ENCODE measurements around the gene IFNA13.

The IFNA13 gene

DNA sequence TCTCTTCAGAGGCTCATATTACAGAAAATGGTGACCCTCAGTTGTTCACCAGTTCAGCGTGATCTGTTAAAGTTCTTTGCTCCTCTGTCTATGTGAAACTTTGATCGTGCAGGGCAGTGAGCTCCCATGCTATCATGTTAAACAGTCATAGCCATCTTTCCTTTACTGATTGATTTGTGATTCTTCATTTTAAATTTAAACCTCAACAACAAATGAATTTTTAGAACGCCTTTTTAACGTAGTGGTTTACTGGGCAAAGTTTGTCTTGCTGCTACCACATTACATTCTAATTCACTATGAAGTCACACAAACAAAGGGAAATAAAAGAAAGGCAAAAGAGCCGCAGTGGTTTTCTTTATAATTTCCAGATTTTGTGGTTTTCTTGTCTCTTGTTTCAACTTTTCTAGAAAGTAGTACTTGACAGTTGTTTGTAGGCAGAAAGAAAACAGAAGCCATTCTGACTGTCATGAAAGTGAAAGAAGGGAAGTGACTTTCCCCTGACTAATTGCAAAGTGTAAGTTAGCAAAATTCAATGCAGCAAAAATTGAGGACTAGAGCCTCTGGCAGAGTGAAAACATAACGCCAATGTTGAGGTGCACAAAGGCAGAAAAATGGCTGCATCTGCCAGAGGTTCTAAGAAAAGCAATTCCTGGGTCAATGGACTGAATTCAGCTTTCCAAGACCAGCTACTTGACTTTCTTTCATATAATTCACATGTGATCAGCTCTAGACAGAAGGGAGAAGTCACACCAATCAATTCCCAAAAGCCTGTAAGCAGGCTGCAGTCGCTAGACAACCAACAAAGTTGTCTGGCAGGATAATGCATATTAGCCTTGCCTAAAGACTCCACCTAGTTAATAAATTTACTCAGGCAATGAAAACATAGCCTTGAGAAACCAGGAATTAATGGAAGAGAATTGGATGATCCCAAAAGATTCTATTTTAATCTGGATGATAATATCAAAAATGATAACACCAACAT is 10.1 kb downstream of the IFNA13 start:
- DNase-seq, result no peak

DNA sequence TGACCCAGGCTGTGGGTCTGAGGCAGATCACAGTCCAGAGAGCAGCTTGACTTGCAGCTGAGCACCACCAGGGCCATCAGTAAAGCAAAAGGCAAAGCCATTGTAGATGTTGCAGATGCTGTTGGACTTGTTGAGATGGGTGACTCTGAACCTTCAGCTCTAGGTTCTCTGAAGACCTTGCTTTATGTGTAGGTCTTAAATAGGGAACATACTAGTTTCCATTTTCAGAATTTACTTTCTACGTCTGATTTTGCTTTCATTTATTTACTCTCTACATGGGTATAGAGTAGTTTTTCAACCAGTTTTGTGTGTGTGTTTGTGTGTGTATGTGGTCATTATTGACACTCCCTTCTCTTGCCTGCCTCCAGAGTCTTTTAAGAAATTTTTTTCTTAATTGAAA is 17.1 kb downstream of the IFNA13 start, which contains the start of gene IFNA6:
IFNA6 (minus strand) TSS at position 101 of the 400 bp plus-strand sequence; CDS start at position 101, 0 bp downstream.
- DNase-seq, result no peak

DNA sequence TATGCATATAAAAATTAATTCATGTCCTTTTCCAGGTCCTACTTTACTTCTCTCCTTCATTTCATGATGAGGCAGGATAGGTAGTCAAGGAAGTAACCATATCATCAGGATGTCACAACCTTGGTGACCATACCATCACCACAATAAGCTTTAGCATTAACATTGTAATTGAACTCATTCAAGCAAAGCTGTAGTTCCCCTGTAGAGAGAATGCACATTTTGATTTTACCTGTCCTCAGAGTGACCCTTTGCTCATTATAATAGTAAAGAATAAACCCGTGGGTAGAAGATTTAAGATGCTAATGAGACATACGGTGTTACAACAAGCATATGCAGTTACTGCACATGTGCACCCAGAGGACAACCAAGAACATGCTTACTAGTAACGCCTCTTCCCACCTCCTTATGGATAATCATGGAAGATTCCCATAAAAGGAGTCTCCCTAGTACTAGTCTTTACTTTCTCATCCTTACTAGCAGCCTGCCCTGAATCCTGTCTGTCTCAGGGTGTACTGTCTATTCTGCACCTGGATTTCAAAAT is 19.4 kb downstream of the IFNA13 start:
- no peak for DNase-seq

DNA sequence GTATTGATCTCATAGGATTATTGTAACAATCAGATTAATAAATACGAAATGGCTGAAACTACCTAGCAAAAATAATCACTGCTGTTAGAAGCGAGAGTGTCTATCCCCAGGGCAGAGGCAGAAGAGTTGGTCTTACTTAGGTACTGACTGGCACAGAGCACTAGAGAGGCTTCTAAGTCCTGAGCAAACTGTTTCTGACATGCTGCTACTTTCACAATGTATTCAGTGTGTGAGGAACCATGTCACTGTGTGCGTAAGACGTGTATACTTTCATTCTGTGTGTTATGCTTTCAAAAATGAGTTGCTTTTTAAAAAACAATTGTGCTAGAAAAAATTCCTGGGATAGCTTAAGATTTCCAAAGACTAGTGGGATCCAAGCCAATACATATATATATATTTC is 27.1 kb downstream of the IFNA13 start:
- no peak for DNase-seq

DNA sequence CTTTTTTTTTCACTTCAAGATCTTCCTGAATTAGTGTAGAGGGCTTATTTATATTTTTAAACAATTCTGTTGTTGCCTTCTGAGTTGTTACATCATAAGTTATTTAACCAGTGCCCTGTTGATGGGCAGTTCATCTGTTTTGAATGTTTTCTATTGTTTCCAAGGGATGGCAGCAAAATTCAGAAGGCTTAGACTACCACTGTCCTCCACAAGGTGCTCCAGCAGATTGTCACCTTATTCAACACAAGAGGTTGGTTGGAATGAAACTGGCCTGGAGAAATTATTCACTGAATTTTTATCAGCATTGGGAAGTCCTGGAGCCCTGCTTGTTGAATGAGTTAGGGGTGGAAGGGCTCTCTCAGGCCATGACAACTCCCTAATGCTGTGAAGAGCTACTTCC is 31.4 kb downstream of the IFNA13 start:
- no peak for DNase-seq

DNA sequence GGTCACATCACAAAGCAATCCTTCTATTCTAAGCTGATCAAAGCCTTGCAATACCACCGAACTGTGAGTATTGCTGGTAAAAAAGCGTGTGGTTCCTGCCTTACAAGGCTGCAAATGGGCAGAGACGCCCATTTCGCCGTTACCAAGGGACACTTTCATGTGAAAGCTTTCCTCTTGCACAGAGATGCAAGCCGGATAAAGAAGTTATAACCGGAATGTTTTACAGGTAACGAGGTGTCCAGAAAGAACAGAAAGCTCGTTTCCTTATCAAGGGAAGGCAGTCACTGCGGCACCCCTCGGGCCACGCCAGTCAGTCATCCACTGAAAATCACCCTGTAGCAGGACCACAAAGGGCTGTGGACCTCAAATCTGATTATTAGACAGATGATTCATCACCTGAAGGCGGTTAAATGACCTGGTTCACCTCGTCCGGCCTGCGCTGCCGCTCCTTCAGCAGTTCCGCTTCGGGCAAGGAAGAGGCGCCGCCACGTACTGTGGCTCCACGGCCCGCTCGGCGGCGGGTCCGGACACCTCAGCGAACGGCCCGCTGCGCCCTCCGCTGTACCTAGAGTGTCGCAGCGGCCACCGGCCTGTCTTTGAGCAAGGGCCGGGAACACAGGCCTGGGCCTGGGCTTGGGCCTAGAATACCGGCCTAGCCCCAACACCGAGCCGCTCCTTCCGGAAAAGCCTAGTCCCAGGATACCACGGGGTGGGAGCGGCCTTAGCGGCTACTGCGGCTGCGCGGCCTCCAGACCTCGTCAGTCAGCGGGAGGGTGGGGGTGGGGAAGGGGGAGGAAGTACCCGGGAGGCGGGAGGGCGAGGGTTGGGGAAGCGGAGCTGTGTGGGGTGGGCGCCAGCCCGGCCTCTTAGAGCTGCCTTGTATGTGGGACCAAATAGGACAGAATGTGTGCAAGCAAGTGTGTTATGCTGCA is 32.9 kb downstream of the IFNA13 start, which contains the start of gene KLHL9:
KLHL9 (minus strand) TSS at position 704 of the 932 bp plus-strand sequence; CDS start at position 159, 545 bp downstream.
- peak; percentile 85 for DNase-seq

DNA sequence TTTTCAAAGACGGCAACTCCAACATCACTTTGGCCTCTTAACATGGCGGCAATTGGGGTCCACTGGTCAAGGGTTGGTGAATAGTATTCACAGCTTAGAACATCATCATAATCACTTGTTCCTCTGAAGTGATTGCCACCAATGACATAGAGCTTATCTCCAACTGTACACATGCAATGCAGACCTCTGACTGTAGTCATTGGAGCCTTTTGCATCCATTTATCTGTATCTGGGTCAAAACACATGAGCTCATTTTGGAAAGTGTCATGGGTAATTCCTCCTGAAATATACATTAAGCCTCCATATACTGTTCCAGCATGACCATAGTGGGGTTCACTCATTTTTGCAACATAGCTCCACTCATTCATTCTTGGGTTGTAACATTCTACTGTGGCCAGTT is 34.6 kb downstream of the IFNA13 start:
- DNase-seq, result no peak

DNA sequence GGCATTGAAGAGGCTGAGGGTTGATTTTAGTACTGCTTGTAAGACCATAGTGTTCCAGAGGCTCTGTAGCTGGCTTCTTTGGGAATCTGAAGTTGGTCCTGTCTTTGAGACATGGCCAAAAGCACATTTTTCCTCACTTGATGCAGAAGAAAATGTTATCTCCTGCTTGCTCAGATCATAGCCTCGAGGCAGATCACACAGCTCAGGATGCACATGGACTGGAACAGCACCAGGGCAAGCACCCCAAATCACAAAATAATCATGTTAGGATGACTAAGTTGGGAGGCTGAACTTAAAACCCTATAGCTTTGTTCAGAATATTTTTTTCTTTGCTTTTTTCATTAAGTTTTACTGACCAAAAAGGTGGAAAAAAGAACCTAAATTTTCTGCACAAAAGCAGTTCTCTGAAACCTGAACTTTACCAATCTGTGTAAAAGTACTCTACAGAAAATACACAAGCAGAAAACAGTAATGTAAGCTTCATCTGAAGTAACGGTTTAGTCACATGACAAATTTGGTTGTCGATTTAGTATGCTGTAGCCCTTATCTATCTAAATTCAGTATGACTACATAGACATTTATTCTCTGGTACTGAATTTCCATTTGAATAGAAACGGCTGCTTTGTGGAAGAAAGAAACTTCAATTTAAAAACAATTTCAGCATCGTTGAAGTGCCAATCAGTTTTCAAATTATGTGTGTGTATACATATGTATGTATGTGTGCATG is 36.0 kb downstream of the IFNA13 start:
- DNase-seq, result no peak

DNA sequence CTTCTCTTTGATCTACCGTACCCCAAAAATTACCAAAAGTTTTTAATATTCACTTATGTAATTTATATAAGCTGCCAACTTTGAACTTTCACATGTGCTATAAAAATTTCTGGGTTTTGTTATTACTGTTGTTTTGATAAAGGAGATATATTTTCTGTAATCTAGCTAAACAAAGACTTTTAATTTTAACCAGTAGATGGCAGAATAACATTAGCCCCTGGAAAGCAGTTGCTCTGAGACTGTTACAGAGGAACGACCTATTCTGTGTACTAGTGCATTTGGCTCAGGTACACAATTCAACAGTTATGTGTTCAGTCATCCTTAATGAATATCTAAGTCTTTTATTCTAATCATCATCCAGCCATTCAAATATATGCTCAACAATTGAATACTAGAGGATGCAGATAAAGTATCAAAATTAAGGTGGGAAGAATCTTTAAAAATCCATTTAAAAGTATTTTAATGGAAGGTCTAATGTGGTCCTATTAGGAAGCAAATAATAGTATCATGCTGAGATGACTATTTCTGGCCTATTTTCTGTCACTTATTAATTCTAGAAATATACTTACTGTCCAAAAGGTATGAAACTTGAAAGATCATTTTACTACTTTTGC is 41.2 kb downstream of the IFNA13 start:
- DNase-seq, result no peak

DNA sequence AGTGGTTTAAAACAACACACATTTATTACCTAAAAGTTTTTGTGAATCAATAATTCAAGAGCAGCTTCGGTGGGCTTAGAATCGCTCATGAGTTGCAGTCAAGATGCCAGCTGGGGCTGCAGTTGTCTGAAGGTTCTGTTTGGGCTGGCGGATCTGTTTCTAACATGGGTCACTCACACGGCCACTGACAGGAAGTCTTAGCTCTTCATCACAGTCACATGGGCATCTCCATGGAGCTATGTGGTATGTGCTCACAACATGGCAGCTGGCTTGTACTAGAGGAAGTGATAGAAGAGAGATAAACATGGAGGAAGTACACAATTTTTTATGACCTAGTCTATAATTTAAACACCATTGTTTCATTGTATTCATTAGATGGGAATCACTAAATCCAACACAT is 43.8 kb downstream of the IFNA13 start:
- no peak for DNase-seq

DNA sequence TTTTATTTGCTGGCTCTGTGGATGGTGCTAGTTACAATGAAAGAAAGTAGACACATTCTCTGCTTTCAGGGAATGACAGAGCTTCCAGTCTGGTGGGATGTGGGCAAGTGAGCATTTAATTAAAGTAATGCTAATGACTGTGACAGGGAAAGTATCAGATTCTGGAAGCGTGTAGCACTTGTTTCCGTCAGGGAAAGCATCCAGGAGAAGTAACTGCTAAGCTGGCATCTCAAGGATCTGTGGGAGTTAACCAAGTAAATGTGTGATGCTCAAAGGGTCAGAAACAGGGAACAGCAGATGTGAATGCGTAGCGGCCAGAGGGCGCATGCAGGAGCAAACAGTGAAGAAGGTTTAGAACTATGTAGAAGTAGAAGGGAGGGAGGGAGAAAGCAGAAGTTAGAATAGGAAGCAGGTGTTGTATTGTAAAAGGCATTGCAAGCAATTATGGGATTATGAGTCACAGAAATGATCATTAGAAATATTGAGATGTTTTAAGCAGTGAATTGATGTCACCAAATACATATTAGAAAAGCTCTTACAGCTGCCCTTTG is 44.9 kb downstream of the IFNA13 start:
- no peak for DNase-seq

DNA sequence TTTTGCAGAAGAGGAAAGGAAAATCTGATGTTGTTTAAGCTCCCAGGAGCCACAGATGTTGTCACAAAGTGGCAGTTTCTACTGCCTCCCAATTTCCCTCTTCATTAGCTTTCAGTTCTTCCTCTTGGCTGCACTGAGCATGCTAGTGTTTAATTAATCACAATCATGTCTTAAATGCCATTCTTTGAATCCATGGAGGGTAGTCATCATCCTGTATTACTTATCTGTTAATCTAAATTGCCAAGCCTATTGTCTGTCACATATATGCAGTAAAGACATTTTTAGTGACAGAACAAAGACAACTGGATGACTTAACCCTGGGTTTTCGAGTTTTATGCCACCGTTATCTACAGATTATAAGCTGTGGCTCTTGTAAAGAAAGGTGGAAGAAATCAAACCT is 47.4 kb downstream of the IFNA13 start:
- no peak for DNase-seq

DNA sequence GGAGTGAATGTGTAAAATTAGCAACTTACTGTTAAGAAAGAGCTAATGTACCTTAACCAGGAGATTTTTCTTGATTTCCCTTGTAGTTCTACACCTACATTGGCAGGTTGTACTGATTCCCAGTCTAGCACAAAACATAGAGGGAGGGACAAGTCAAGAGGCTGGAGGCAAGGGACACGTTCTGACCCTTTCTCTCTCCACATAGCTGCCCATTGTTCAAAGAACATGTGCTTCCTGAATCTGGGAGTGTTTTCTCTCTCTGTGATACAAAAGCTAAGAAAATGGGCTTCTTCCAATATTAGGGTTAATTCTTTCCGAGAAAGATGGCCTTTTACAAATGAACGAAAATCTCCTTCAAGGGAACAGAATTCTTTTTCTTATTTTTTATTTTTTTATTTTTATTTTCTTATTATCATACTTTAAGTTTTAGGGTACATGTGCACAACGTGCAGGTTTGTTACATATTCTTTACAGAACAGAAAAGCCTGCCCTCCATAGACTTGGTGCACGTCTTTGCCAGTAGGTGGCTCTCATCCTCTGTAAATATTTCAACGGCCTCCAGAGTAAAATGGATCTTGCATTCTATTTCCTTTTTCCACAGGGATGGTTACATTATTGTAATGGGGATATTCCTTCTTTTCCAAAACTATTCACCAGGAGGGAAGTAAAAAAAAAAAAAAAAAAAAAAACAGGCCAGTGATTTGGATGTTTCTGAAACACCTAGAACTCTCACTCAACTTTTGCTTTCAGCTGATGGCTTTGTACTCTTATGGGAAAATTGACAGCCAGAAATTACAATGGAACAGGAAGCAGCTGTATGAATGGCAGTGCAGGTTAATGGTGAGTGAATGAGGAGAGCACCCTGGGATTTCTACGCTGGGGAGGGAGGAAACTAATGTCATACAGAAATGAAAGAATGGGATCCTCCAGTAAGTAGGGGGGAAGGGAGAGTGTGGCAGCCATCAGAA is 49.6 kb downstream of the IFNA13 start:
- DNase-seq, result peak; percentile 26

All from activated naive CD4-positive, alpha-beta T cell treated with anti-CD3 and anti-CD28 coated beads, Interleukin-2, amount 50 U/mL, for 16 hours (primary cell).